HepG2 (cell line): ENCODE measurements around the gene SEPTIN10. TPM values are rescaled to one million over a fixed set of nuclear protein-coding genes. Genes with fewer than 3 reads are reported as not detected.

Experiments
- ATAC-seq: fragments of 200-7000 bp; cut with Tn5 transposase; 3 replicates; pipeline ENCODE4 v1.9.1; 2020; ENCODE audit warnings: mild to moderate bottlenecking, moderate library complexity
- BruUV-seq: library from RNA; stranded (reverse); fragments of 400-500 nt; replicated peaks from 2 replicates; lab custom pipeline; 2021; lab: Mats Ljungman, UMichigan
- CTCF ChIA-PET: fragments of 300-600 bp; formaldehyde crosslinking; extraction: SDS; loops from one replicate; lab custom pipeline; 2021; ENCODE audit warnings: low total read pairs, inconsistent platforms, low intra/inter-chr PET ratio; lab: Yijun Ruan, JAX
- POLR2A ChIA-PET: fragments of 350-600 bp; sonication (Branson Sonifier 250); formaldehyde crosslinking; loops from one replicate; lab custom pipeline; 2020; ENCODE audit warnings: antibody characterized with exemption, inconsistent platforms; lab: Yijun Ruan, JAX
- DNase-seq: peaks from one replicate; pipeline ENCODE4 v3.0.0-alpha.2; 2015; ENCODE audit warnings: low spot score
- FAIRE-seq: peaks from 3 replicates; lab custom pipeline; 2011; peaks lifted over from hg19 to GRCh38; lab: Jason Lieb, UNC
- H2AFZ ChIP-seq: one replicate; pipeline ENCODE4 v1.6.1; 2011; ENCODE audit warnings: low read length, inconsistent platforms
- H3K27ac ChIP-seq: fragments of 300-600 bp; 3 replicates; pipeline ENCODE4 v1.8.0; 2011; ENCODE audit warnings: mixed run types, mild to moderate bottlenecking, mixed read lengths, low read length, inconsistent platforms; ENCODE audit not compliant: insufficient read depth; ENCODE audit errors: extremely low read length
- H3K27me3 ChIP-seq, 2 experiments: fragments of 200-600 bp in 1 of 2; 2 replicates in 1 of 2; 3 replicates in 1 of 2; pipeline versions ENCODE4 v1.6.0 to v1.8.0; 2011; ENCODE audit warnings: low read length in 2 of 2, mild to moderate bottlenecking in 2 of 2, moderate library complexity in 2 of 2, inconsistent platforms in 1 of 2; ENCODE audit not compliant: insufficient read depth in 2 of 2, control insufficient read depth in 1 of 2
- H3K36me3 ChIP-seq, 2 experiments: fragments of 200-600 bp in 1 of 2; replicated peaks in 1 of 2; 2 replicates in 1 of 2; 3 replicates in 1 of 2; pipeline versions ENCODE4 v1.5.1 to v1.8.0; 2011; ENCODE audit warnings: low read length in 2 of 2, inconsistent platforms in 1 of 2; ENCODE audit not compliant: insufficient read depth in 2 of 2, control insufficient read depth in 1 of 2
- H3K4me1 ChIP-seq: 2 replicates; pipeline ENCODE4 v1.5.1; 2012; ENCODE audit warnings: low read length, inconsistent platforms; ENCODE audit not compliant: insufficient read depth
- H3K4me2 ChIP-seq: 2 replicates; pipeline ENCODE4 v1.6.0; 2011; ENCODE audit warnings: low read depth, low read length, inconsistent platforms
- H3K4me3 ChIP-seq, 3 experiments: fragments of 200-600 bp in 1 of 3; sonication (generic), shearing (Covaris generic) in 1 of 3; replicated peaks in 1 of 3; 2 replicates each; pipeline ENCODE4 v1.5.1; 2011 to 2016; ENCODE audit warnings: low read length in 3 of 3, inconsistent platforms in 2 of 3, low read depth in 2 of 3, mild to moderate bottlenecking in 2 of 3, control low read depth in 1 of 3, mixed read lengths in 1 of 3; ENCODE audit not compliant: insufficient read depth in 1 of 3
- H3K79me2 ChIP-seq: one replicate; pipeline ENCODE4 v1.6.1; 2011; ENCODE audit warnings: low read length, inconsistent platforms; ENCODE audit not compliant: insufficient read depth
- H3K9ac ChIP-seq: 2 replicates; pipeline ENCODE4 v1.6.0; 2011; ENCODE audit warnings: mild to moderate bottlenecking, low read depth, low read length, inconsistent platforms; ENCODE audit not compliant: insufficient read depth
- H3K9me3 ChIP-seq: 2 replicates; pipeline ENCODE4 v1.5.1; 2012; ENCODE audit warnings: mild to moderate bottlenecking, low read length
- H4K20me1 ChIP-seq: 2 replicates; pipeline ENCODE4 v1.6.0; 2011; ENCODE audit warnings: inconsistent platforms, mild to moderate bottlenecking, low read length, moderate library complexity; ENCODE audit not compliant: insufficient read depth
- CBX5 ChIP-seq: sonication (generic); formaldehyde crosslinking; IDR thresholded peaks from 2 replicates; pipeline ENCODE4 v1.4.0; 2020; ENCODE audit warnings: missing genetic modification reagents, borderline replicate concordance
- MAZ ChIP-seq, 2 experiments: sonication (generic) in 1 of 2; formaldehyde crosslinking in 1 of 2; IDR thresholded peaks; 2 replicates each; pipeline versions ENCODE4 v1.5.0 to v1.6.1; 2012 to 2020; ENCODE audit warnings: low read depth in 2 of 2, mild to moderate bottlenecking in 2 of 2, borderline replicate concordance in 1 of 2, improper control_type of control experiment in 1 of 2, low read length in 1 of 2, missing genetic modification reagents in 1 of 2, moderate library complexity in 1 of 2
- NFATC3 ChIP-seq: sonication (generic); formaldehyde crosslinking; IDR thresholded peaks from 2 replicates; pipeline ENCODE4 v1.5.1; 2020; ENCODE audit warnings: mild to moderate bottlenecking, missing genetic modification reagents
- SOX13 ChIP-seq, 3 experiments: fragments of 450-650 bp in 1 of 3; sonication (generic) in 1 of 3; formaldehyde crosslinking in 1 of 3; IDR thresholded peaks in 2 of 3; conservative IDR thresholded peaks in 1 of 3; 2 replicates each; pipeline versions ENCODE4 v1.5.0 to v1.6.1; 2016 to 2020; ENCODE audit warnings: antibody characterized with exemption in 1 of 3, mild to moderate bottlenecking in 1 of 3, missing compliant biosample characterization in 1 of 3, missing genetic modification reagents in 1 of 3, moderate library complexity in 1 of 3
- UBTF ChIP-seq: sonication (generic); formaldehyde crosslinking; IDR thresholded peaks from 2 replicates; pipeline ENCODE4 v1.4.0; 2020; ENCODE audit warnings: mild to moderate bottlenecking, missing genetic modification reagents
- WGBS: methylation state at CpG from one replicate; pipeline ENCODE4 v1.1.6; 2017; ENCODE audit warnings: low lambda C conversion rate; 5-methylcytosine and 5-hydroxymethylcytosine counted together
- in situ Hi-C: cut with HindIII; loops from 2 replicates; pipeline ENCODE4 v1.10.0; 2017; ENCODE audit warnings: low pct_unique_long_range_greater_than_20kb; ENCODE audit not compliant: extremely low pct_ligation_motif_present
- intact Hi-C: fragments of 100-400 bp; cut with micrococcal nuclease; formaldehyde crosslinking; loops from one replicate; pipeline ENCODE4 v1.10.0; 2022; ENCODE audit not compliant: unreplicated experiment
- polyA plus RNA-seq, 8 experiments: library from polyadenylated mRNA; depleted of rRNA in 3 of 8; stranded (reverse) in 7 of 8; unstranded in 1 of 8; fragments of >200 nt; fragmentation: Illumina TruSeq in 4 of 8; extraction: Trizol in 4 of 8; gene quantifications; 2 replicates each; pipeline versions ENCODE4 v1.2.1 to v1.2.3, GENCODE V29; 2011 to 2016; ENCODE audit warnings: low read depth in 4 of 8, missing spikeins in 1 of 8, mixed read lengths in 1 of 8; ENCODE audit not compliant: insufficient read depth in 1 of 8
- total RNA-seq, 5 experiments: library from RNA; depleted of rRNA; stranded (reverse); fragments of >200 nt; fragmentation: Illumina TruSeq; extraction: Trizol; gene quantifications; 2 replicates each; pipeline ENCODE4 v1.2.3, GENCODE V29; 2016; ENCODE audit warnings: low read depth in 1 of 5

SEPTIN10 gene
- total and polyA plus RNA-seq, 2 of the 13 experiments (the other 11 are each of a cell fraction or from before 2014, with no cell fraction given), result 45.8 to 67.5 TPM

- peak; percentile 99 for TF ChIP-seq UBTF (CRISPR knock-in tag)
- TF ChIP-seq MAZ (IDR thresholded peaks at IDR 0.05; ENCODE audit: borderline replicate concordance, low read depth, low read length), result no peak
- 0 out of 2 replicates have a peak, but pooled peaks have one; percentile 44 for TF ChIP-seq MAZ (CRISPR knock-in tag; IDR thresholded peaks at IDR 0.05; ENCODE audit: low read depth)
- TF ChIP-seq SOX13 (IDR thresholded peaks at IDR 0.05), result no peak
- TF ChIP-seq SOX13 (CRISPR knock-in tag; conservative IDR thresholded peaks at IDR 0.05 in 1 of 2, IDR thresholded peaks at IDR 0.05 in 1 of 2), result peak in 1 of 2 experiments; percentile 25; a peak in 1 of 4 replicates
Measured at GRCh38 chr2:109523536-109524361, 90.0 kb downstream of the SEPTIN10 start (continued).

- H3K4me1 ChIP-seq, result peaks cover 36% of the 10 kb centered on the region
- no peak overlapping the region for H3K9ac ChIP-seq
- BruUV-seq, result no TSS peak
- no peaks in the 10 kb centered on the region for H3K79me2 ChIP-seq
- no peak overlapping the region for H3K4me3 ChIP-seq
- intact Hi-C loops, result no loop called here
- H3K27ac ChIP-seq, result no peak overlapping the region
- no peak for ATAC-seq
- H3K9me3 ChIP-seq, result no peaks in the 10 kb centered on the region
- DNase-seq, result no peak
- CTCF ChIA-PET, result no interaction called here
- TF ChIP-seq NFATC3 (CRISPR knock-in tag) (no peak), CBX5 (no peak)
- TF ChIP-seq, all 625 proteins: peak for 0
- Histone ChIP-seq H2AFZ (no peak overlapping the region), H3K36me3 (no peaks in the 10 kb centered on the region), H4K20me1 (no peaks in the 10 kb centered on the region), H3K27me3 (peaks cover 4 to 13% of the 10 kb centered on the region in 2 experiments; a peak in 4 of 5 replicates), H3K4me2 (no peak overlapping the region)
- FAIRE-seq, result no peak
- 53% methylated on average over 4 of the region's 6 CpGs for WGBS
- POLR2A ChIA-PET, result no interaction called here
- in situ Hi-C loops, result no loop called here
Measured at GRCh38 chr2:109523121-109523520, 90.6 kb downstream of the SEPTIN10 start.
